AG09309 (cell line): ENCODE data around the gene AASDHPPT.
"Not testable (repeated sequence)": the region's sequence is repeated elsewhere in the genome, so short reads cannot be mapped to it uniquely, and the experiment has no call there.

Experiments
- DNase-seq: peaks from one replicate; pipeline ENCODE4 v3.0.0-alpha.2; 2010; ENCODE audit warnings: low read depth
- H3K4me3 ChIP-seq: 2 replicates; pipeline ENCODE4 v1.5.1; 2011; ENCODE audit warnings: mild to moderate bottlenecking, low read depth, low read length, moderate library complexity; ENCODE audit not compliant: control insufficient read depth
- TF ChIP-seq, protein P1 (sequence below): IDR thresholded peaks from 2 replicates; pipeline ENCODE4 v1.5.1; 2011; ENCODE audit warnings: mild to moderate bottlenecking, low read depth, low read length, inconsistent platforms; ENCODE audit not compliant: insufficient read depth, control insufficient read depth; ENCODE audit errors: missing control alignments

The AASDHPPT gene

DNA sequence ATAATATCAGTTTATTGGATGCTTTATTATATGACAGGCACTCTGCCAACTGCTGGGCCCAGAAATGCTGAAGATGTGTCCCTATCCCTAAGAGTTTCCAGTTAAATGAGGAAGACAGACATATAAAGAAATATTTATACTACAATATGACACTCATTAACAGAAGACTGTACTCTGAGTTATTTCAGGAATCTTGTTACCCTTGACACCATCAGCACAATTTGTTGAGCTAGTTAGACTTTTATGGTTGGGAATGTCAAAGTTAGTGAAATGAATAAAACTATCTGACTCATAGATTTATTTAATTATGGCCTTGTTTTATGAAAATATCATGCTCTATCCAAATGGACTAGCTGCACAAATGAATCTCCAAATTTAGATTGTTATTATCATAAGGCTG lies 29.8 kb upstream of the AASDHPPT start:
- TF ChIP-seq, protein P1, sequence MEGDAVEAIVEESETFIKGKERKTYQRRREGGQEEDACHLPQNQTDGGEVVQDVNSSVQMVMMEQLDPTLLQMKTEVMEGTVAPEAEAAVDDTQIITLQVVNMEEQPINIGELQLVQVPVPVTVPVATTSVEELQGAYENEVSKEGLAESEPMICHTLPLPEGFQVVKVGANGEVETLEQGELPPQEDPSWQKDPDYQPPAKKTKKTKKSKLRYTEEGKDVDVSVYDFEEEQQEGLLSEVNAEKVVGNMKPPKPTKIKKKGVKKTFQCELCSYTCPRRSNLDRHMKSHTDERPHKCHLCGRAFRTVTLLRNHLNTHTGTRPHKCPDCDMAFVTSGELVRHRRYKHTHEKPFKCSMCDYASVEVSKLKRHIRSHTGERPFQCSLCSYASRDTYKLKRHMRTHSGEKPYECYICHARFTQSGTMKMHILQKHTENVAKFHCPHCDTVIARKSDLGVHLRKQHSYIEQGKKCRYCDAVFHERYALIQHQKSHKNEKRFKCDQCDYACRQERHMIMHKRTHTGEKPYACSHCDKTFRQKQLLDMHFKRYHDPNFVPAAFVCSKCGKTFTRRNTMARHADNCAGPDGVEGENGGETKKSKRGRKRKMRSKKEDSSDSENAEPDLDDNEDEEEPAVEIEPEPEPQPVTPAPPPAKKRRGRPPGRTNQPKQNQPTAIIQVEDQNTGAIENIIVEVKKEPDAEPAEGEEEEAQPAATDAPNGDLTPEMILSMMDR = no peak

DNA sequence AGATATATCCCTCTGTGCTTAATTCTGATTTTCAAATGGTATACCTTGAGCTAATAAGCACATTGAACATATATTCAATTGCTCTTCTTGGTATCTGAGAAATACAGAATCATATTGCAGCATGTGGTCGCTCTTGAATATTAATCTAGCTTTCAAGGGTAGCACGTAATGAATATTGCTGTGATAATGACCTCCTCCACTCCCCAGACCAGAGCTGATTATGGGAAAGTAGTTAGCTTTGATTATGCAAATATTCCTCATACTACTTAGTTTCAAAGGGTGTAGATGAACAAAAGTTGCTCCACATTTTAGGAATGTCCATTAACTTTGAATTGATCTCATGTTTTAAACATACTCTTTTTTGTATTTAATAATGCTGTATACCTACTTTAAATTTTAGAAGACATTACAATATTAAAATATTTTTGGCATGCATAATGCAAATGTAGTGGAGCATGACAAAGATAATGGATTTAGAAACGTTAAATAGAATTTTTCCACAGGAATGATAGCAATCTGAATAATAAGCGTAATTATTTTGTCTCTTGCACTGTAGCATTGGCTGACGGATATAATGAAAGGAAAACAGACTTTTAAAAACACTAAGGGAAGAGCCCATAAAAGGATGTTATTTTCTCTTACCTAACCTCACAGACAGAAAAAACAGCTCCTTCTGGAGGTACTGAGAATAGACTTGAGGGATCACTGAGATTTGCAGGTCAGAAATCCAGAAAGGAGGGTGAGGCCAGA lies 27.6 kb upstream of the AASDHPPT start:
- TF ChIP-seq, protein P1 = no peak
- no peak overlapping the region for H3K4me3 ChIP-seq
- no peak for DNase-seq

More for the DNA sequence above, 29.8 kb upstream of the AASDHPPT start:
- H3K4me3 ChIP-seq = no peak overlapping the region
- DNase-seq = no peak

DNA sequence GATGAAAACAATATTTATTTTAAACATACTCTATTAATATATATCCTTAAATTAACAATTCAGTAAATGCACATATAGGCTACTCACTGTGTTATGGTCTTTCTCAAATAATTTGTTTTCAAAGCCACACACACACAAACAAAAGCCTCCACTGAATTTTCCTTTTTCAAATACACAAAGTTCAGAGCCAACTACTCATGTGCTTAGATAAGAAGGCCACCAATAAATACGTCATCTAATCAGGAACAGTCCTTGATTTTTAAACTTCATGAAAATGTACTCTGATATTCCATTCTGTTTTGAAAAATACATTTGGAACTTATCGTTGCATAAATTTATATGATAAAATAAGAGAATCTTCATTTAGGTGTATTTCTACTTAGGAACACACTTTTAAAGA lies 26.4 kb upstream of the AASDHPPT start:
- TF ChIP-seq, protein P1 = no peak
- no peak for DNase-seq
- no peak overlapping the region for H3K4me3 ChIP-seq

DNA sequence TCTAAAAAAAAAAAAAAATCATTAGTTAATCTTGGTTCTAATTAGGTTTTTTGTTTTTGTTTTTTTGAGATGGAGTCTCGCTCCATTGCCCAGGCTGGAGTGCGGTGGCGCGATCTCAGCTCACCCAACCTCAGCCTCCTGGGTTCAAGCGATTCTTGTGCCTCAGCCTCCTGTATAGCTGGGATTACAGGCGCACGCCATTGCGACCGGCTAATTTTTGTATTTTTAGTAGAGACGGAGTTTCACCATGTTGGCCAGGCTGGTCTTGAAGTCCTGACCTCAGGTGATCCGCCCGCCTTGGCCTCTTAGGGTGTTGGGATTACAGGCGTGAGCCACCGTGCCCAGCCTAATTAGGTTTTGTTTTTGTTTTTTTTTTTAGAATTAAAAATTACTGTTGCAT lies 19.1 kb upstream of the AASDHPPT start:
- H3K4me3 ChIP-seq, DNase-seq: not testable (repeated sequence)

DNA sequence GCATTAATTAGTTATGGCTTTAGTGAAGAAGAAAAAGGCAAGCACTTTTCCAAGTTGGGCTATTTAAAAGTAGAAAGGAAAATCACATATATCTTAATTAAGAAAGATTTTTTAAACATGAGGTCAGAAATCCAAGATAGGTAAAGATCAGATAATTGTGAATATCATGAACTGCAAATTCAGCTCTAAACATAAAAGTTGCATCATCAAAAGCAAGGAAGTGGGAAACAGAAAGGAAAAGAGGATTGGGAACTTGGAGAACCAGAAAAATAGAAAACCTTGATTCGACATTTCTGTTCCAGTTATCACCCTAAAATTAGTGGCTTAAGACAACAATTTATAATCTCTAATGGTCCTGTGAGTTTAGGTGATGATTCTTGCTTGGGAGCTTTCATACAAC lies 17.8 kb upstream of the AASDHPPT start:
- DNase-seq = no peak
- TF ChIP-seq, protein P1 = no peak
- H3K4me3 ChIP-seq = no peak overlapping the region

DNA sequence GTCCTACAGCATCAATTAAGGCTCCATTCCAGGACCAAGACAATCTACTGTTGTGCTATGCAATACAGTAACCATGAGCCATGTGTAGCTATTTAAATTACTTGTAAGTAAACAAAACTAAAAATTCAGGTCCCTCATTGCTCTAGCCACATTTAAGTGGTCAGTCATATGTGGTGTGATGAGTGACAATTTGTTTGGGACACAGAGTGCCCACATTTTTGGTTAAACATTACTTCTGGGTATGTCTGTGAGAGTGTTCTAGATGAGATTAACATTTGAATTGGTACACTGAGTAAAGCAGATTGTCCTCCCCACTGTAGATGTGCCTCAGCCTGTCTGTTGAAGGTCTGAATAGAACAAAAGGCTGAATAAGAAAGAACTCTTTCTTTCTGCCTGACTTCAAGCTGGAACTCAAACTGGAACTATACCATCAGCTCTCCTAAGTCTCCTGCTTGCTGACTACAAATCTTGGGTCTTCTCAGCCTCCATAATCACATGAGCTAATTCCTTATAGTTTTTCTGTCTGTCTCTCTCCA lies 16.1 kb upstream of the AASDHPPT start:
- no peak overlapping the region for H3K4me3 ChIP-seq
- DNase-seq = no peak
- TF ChIP-seq, protein P1 = no peak

DNA sequence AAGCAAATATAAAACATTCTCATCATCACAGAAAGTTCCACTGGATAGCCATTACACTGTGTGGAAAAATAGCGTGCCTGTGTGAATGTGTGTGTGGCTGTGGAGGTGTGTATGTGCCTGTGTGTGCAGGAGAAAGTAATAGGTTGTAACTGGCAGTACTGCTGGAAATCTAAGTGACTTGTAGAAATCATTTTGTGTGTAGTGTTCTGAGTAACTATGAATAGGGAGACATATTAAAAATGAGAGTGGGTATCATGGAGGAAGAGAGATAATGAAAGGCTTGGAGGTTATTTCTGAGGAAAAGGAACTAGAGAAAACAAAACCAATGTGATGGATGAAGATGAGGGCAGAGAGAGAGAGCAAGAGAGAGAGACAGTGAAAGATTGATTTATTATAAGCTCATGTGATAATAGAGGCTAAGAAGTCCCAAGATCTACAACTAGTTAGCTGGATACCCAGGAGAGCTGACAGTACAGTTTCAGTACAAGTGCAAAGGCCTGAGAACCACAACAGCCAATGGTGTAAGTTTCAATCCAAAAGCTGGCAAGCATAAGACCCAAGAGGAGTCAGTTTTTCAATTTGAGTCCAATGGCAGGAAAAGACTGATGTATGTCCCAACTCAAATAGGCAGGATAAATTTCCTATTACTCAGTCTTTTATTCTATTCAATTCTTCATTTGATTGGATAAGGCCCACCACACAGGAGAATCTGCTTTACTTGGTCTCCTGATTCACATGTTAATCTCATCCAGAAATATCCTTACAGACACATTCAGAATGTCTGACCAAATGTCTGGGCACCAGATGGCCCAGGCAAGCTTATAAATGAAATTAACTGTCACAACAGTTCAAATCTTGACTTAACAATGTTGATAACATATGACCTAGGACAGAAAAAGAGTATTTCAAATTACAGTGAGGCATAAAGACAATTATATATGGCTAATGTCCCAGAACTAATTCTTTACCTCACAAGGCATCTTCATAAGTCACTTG lies 15.2 kb upstream of the AASDHPPT start:
- no peak overlapping the region for H3K4me3 ChIP-seq
- TF ChIP-seq, protein P1 = no peak
- DNase-seq = no peak
